ENCODE data around the gene ARRDC2. TPM values are rescaled to one million over a fixed set of nuclear protein-coding genes. Genes with fewer than 3 reads are reported as not detected.

Gene ARRDC2
- total and polyA plus RNA-seq, 10 of the 15 experiments (the other 5 are each of a cell fraction or from before 2014, with no cell fraction given), result 0.48 to 10.1 (median 4.8) TPM

- TF ChIP-seq POLR2AphosphoS2 (IDR thresholded peaks at IDR 0.05; ENCODE audit: low read depth, low read length) (no peak), STAT1 (conservative IDR thresholded peaks at IDR 0.05) (no peak)
- no peaks in the 10 kb centered on the region for H3K27me3 ChIP-seq (replicated peaks in 1 of 2; ENCODE audit: control insufficient read depth in 2 of 2, insufficient read depth in 2 of 2, low read length in 1 of 2)
- H3K4me1 ChIP-seq (ENCODE audit: control insufficient read depth, insufficient read depth, low read length), result peaks cover 5% of the 10 kb centered on the region; the same call in 1 of the 2 replicates
- peaks cover 10% of the 10 kb centered on the region for H3K79me2 ChIP-seq (ENCODE audit: control insufficient read depth, insufficient read depth, low read length)
- intact Hi-C loops (cut with micrococcal nuclease; ENCODE audit: unreplicated experiment), result loop anchor here (5.0 kb wide), 1 partner anchor 128 kb away; the partner anchor contains the start of gene SLC5A5
- no peak overlapping the region for H2AFZ ChIP-seq (ENCODE audit: control insufficient read depth, low read depth, low read length)
- H4K20me1 ChIP-seq (ENCODE audit: control insufficient read depth, insufficient read depth), result no peaks in the 10 kb centered on the region
- no peak for ATAC-seq
- H3K36me3 ChIP-seq (ENCODE audit: control insufficient read depth in 2 of 2, insufficient read depth in 2 of 2, low read length in 1 of 2), result no peaks in the 10 kb centered on the region
- SMC1A ChIA-PET (ENCODE audit: uncharacterized antibody, unreplicated experiment), result interaction anchor here (0.6 to 7.7 kb wide), 5 partner anchors 59 to 380 kb away, joined by 3 to 90 read pairs (median 3); no protein-coding TSS in a partner anchor
- no peaks in the 10 kb centered on the region for H3K9me3 ChIP-seq (replicated peaks; ENCODE audit: control insufficient read depth, insufficient read depth, low read length)
- H3K4me2 ChIP-seq (ENCODE audit: control insufficient read depth, insufficient read depth), result no peak overlapping the region
- no peak for FAIRE-seq
- CTCF ChIA-PET, result interaction anchor here (0.6 to 13.5 kb wide), 7 partner anchors 28 to 143 kb away, joined by 3 to 302 read pairs (median 3); partner anchors contain the start of genes CCDC124, IL12RB1 and RPL18A
- H3K9ac ChIP-seq (ENCODE audit: control insufficient read depth, insufficient read depth, low read length), result no peak overlapping the region
- POLR2A ChIA-PET, result interaction anchor here (0.6 to 1.9 kb wide), 5 partner anchors 48 to 81 kb away, joined by 3 to 14 read pairs (median 7); no protein-coding TSS in a partner anchor
- H3K4me3 ChIP-seq, result no peak overlapping the region
- WGBS (ENCODE audit: insufficient coverage, insufficient replicate concordance, low lambda C conversion rate, missing lambda C conversion rate), result 78% methylated on average over 21 of the region's 21 CpGs
- in situ Hi-C loops (cut with MboI), result loop anchor here (10.0 kb wide), 1 partner anchor 55 kb away; no protein-coding TSS in a partner anchor
- RAD21 ChIA-PET (ENCODE audit: unreplicated experiment), result interaction anchor here (0.7 to 6.4 kb wide), 8 partner anchors 45 to 69 kb away, joined by 3 to 113 read pairs (median 6); partner anchors contain the start of gene CCDC124
- no peak for DNase-seq (ENCODE audit: low read depth, low spot score)
- no peak overlapping the region for H3K27ac ChIP-seq (ENCODE audit: control insufficient read depth, insufficient read depth)
- no TSS peak for BruUV-seq (replicated peaks)
These were observed 8.1 kb upstream of the ARRDC2 start for GRCh38 chr19:17999684-18000479.

GRCh38 chr19:18000480-18000914 lies 7.5 kb upstream of the ARRDC2 start:
- Histone ChIP-seq H2AFZ (ENCODE audit: control insufficient read depth, low read depth, low read length) (peak overlapping the region; percentile 62), H3K4me3 (no peak overlapping the region), H4K20me1 (ENCODE audit: control insufficient read depth, insufficient read depth) (no peaks in the 10 kb centered on the region), H3K27me3 (replicated peaks in 1 of 2; ENCODE audit: control insufficient read depth in 2 of 2, insufficient read depth in 2 of 2, low read length in 1 of 2) (no peaks in the 10 kb centered on the region), H3K9ac (ENCODE audit: control insufficient read depth, insufficient read depth, low read length) (no peak overlapping the region), H3K79me2 (ENCODE audit: control insufficient read depth, insufficient read depth, low read length) (peaks cover 10% of the 10 kb centered on the region), H3K27ac (ENCODE audit: control insufficient read depth, insufficient read depth) (no peak overlapping the region), H3K4me1 (ENCODE audit: control insufficient read depth, insufficient read depth, low read length) (peaks cover 5% of the 10 kb centered on the region; the same call in 1 of the 2 replicates), H3K4me2 (ENCODE audit: control insufficient read depth, insufficient read depth) (0 out of 2 replicates have a peak overlapping the region, but pooled peaks have one; percentile 28), H3K9me3 (replicated peaks; ENCODE audit: control insufficient read depth, insufficient read depth, low read length) (no peaks in the 10 kb centered on the region), H3K36me3 (ENCODE audit: control insufficient read depth in 2 of 2, insufficient read depth in 2 of 2, low read length in 1 of 2) (no peaks in the 10 kb centered on the region)
- POLR2A ChIA-PET, result interaction anchor here (0.6 to 1.9 kb wide), 7 partner anchors 45 to 170 kb away, joined by 3 to 14 read pairs (median 4); no protein-coding TSS in a partner anchor
- RAD21 ChIA-PET (ENCODE audit: unreplicated experiment), result interaction anchor here (0.7 to 2.0 kb wide), 7 partner anchors 44 to 69 kb away, joined by 3 to 9 read pairs (median 5); partner anchors contain the start of gene CCDC124
- ATAC-seq (no peak), FAIRE-seq (no peak), DNase-seq (ENCODE audit: low read depth, low spot score) (no peak)
- in situ Hi-C loops (cut with MboI), result no loop called here
- SMC1A ChIA-PET (ENCODE audit: uncharacterized antibody, unreplicated experiment), result interaction anchor here (0.6 to 7.7 kb wide), 5 partner anchors 58 to 381 kb away, joined by 3 to 90 read pairs (median 3); no protein-coding TSS in a partner anchor
- CTCF ChIA-PET, result interaction anchor here (0.6 to 13.5 kb wide), 11 partner anchors 29 to 279 kb away, joined by 3 to 302 read pairs (median 3); partner anchors contain the start of genes CCDC124, IL12RB1 and RPL18A
- intact Hi-C loops (cut with micrococcal nuclease; ENCODE audit: unreplicated experiment), result no loop called here
- under 1% methylated on average over 12 of the region's 17 CpGs for WGBS (ENCODE audit: insufficient coverage, insufficient replicate concordance, low lambda C conversion rate, missing lambda C conversion rate)
- no TSS peak for BruUV-seq (replicated peaks)
- TF ChIP-seq ZZZ3 (IDR thresholded peaks at IDR 0.05; ENCODE audit: control insufficient read depth, insufficient read length, low read depth) (no peak), CREM (IDR thresholded peaks at IDR 0.05; ENCODE audit: low read depth) (no peak), CEBPB (IDR thresholded peaks at IDR 0.05; ENCODE audit: borderline replicate concordance in 1 of 2, low read depth in 2 of 2, low read length in 2 of 2) (no peak), GABPA (IDR thresholded peaks at IDR 0.05; ENCODE audit: low read depth) (no peak), FOXK2 (IDR thresholded peaks at IDR 0.05) (peak; percentile 75), CHD4 (IDR thresholded peaks at IDR 0.05) (no peak), ETV6 (conservative IDR thresholded peaks at IDR 0.05 in 1 of 2, IDR thresholded peaks at IDR 0.05 in 1 of 2; ENCODE audit: borderline replicate concordance in 1 of 2, low read depth in 1 of 2) (no peak), ATF7 (IDR thresholded peaks at IDR 0.05; ENCODE audit: low read depth) (0 out of 2 replicates have a peak, but pooled peaks have one; percentile 18)

All from GM12878 (cell line).